Effector CD8-positive, alpha-beta T cell (primary cell): ENCODE measurements around the gene THEMIS.
"Not testable (repeated sequence)": the region's sequence is repeated elsewhere in the genome, so short reads cannot be mapped to it uniquely, and the experiment has no call there.

Experiments used
- DNase-seq: peaks from one replicate; lab custom pipeline; 2025; lab: John Stamatoyannopoulos, UW

The THEMIS gene

DNA sequence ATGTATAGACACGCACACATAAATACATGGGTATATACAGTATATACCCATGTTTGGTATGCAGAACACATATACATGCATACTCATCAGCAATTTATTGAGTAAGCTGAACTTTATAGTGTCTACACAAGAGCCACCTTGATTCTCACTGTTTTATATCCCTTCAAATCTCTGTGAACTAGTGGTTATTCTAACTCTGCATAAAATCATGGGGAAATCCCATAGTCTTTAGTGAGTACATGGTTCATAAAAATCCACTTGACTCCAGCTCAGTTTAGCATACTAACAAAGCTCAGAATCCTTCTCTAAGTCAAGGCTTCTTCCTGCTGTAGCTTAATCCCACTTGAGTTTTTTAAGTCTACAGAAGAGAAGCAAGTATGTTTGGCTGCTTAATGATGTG, 104.1 kb downstream of the THEMIS start:
- no peak for DNase-seq

GRCh38 chr6:127794405-127794804, 106.5 kb downstream of the THEMIS start:
- DNase-seq = no peak

- no peak for DNase-seq
These were observed 107.5 kb downstream of the THEMIS start for GRCh38 chr6:127793396-127793795.

DNA sequence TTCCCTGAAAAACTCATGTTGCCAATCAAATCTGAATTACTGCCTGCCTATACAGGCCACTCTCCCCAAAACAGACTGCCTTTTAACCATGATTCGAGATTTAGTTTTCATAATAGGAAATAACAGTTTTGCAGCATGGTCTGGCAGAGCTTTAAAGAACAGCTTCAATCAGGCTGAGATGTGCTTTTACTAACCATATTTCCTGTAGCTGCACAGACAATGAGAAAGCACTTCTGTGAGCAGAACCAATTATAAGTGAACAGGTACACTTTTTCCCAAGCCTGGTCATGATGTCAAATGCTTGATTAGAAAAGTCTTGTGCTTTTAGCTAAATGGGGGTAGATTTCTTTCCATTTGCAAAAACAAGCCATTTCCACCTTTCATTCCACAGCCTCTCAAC, 108.2 kb downstream of the THEMIS start:
- DNase-seq = no peak

GRCh38 chr6:127791779-127792528, 108.9 kb downstream of the THEMIS start:
- DNase-seq = no peak

DNA sequence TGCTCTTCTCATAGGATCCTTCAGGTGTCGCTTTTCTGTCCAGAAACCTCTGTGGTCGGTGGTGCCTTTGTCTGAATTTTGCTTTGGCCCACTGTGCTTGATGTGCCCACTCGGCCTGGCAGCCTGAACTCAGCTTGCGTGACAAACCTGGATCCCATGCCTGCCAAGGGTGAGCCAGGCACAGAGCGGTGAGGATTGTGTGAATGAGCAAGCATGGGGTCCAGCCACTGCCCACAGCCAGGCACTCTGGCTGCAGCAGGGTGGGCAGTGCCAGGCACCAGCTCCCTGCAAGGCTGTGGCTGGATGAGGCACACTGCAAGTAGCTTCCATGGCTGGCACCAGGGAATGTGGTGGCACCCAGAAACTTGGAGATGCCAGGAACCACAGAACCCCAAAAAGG, 110.3 kb downstream of the THEMIS start:
- DNase-seq = no peak

DNA sequence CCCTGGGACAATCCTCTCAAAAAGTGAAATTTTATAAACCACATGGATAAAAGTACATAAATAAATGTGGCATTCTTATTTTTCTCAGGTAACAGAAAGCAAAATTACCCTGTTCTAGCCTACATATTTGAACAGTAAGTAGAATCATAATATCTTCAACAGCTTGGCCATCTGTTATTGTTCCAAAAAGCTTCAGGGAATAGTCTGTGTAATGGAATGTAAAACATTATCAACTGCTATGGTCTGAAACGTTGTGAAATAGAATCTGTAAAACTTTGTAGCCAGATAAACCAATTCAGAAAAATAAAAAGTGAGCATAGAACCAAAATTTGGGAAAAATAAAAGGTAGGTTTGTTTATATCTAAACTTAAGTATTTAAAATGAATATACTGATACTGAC, 114.7 kb downstream of the THEMIS start:
- no peak for DNase-seq

DNA sequence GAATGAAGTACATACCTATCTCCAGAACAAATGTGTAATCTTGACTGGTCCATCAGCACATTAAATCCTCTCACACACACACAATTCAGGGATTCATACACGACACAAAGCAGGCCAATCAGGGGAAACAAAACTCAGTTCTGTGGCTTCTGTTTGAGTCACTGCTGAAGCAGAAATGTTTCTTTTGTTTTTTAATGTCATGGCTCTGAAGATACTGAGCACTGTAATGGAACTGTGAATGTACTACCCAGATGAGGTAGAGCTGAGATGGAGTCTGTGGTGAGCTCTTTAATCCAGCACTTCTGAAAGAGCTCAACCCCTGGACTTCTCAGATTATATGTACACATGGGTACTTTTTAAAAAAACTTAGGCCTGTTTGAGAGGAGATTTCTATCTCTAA, 116.4 kb downstream of the THEMIS start:
- no peak for DNase-seq

GRCh38 chr6:127781636-127782272, 119.1 kb downstream of the THEMIS start:
- not testable (repeated sequence) for DNase-seq

- no peak for DNase-seq
These were observed 124.5 kb downstream of the THEMIS start for GRCh38 chr6:127776320-127776719.

GRCh38 chr6:127775371-127775770, 125.5 kb downstream of the THEMIS start:
- DNase-seq = no peak

DNA sequence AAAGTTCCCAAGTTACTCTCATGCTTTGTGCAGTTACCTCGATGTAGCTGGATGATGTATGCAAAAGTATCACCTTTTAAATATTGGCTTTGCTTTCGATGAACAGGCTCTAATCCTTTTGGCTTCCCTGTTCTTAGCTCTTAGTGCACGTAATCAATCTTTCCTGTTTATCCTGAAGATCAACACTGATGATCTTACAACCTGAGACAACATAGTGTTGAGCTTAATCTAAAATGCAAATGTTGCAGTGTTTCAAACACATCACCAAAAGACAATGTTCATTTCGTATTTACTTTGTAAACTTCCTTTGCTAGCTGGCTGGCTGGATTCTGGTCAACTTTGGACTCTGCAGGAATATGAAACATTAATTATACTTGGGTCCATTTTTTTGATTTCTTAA, 132.1 kb downstream of the THEMIS start:
- DNase-seq = no peak

DNA sequence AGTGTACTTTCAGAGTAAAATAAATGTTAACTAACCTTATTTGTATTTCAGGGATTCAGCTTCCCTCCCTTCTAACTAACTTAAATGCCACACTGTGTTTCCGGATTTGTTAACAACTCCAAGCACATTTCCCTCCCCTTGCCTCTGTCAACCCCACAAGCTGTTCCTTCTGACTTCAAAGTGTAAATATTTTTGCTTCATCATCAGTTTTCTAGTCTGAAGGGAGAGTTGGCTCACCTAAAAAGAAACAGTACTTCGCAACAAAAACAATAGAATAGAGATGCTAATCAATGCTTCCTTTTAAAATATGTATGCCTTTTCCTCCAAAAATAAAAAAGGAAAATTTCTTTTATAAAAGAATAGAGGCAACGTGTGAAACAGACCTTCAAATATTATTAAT, 132.6 kb downstream of the THEMIS start:
- DNase-seq = no peak

DNA sequence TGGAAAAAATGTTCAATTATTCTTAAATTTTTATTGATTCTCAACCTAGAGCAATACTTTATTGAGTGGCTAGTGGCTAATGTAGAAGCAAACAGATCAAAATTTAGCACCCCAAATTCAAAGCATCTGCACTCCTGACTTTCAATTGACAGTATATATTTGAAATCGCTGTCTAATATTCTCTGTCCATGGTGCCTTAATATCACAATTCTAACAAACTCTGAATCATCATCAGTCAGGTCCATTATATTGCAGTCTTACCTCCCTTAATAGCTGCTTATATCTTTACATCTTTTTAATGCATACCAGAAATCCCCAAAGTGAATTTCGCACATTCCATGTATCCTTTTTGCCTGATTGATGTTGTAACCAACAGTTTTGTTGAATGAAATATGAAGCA, 134.9 kb downstream of the THEMIS start:
- DNase-seq = no peak

- DNase-seq = no peak
These were observed 138.6 kb downstream of the THEMIS start for GRCh38 chr6:127762284-127762683.

DNA sequence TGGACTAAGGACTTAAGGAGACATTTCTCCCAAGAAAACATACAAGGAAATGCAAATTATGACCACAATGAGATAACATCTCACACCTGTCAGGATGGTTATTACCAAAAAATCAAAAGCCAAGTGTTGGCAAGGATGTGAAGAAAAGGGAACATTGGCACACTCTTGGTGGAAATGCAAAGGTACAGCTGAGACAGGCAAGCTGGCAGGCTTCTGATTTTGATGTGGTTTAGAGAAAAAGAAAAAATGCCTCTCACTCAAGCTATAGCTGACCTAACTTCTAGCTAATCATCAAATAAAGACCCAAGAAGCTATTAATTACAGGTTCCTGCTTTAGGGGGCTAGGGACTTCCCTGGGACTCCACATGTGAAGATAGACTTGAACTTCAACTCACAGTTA, 139.8 kb downstream of the THEMIS start:
- DNase-seq = no peak

- no peak for DNase-seq
These were observed 151.8 kb downstream of the THEMIS start for GRCh38 chr6:127749095-127749494.

DNA sequence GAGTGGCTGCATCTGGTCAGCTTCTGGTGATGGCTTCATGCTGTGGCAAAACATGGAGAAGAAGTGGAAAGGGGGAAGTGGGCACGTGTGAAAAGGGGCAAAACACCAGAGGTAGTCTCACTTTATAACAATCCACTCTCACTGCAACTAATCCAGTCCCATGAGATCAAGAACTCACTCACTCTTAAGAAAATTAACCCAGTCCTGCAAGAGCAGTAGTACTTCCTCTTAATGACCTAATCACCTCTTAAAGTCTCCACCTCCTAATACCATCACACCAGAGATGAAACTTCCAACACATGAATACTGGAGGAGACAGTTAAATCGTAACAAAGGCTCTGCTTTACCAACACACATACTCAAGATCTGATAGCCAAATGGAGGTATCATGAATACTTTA, 152.6 kb downstream of the THEMIS start:
- DNase-seq = no peak

DNA sequence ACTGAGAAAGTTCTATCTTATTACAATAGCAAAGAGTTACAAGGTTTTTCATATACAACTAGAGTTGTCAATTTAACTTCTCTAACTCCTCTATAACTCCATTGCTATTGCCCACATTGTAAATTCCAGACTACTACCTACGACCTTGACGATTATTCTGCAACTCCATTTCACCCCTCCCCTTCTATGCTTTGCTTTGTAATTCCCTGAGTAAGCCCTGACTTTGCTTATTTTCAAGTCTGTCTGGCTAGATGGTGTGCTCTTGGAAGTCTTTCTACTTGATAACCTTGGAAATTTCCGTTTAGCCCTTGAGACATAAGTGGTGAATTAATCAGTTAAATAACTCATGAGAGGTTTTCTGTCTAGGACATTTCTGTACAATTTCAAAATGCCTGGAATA, 162.4 kb downstream of the THEMIS start:
- DNase-seq = no peak

- DNase-seq = no peak
These were observed 163.1 kb downstream of the THEMIS start for GRCh38 chr6:127737768-127738167.

GRCh38 chr6:127737009-127737486, 163.8 kb downstream of the THEMIS start:
- DNase-seq = no peak

GRCh38 chr6:127732927-127733326, 167.9 kb downstream of the THEMIS start:
- no peak for DNase-seq

GRCh38 chr6:127727260-127727953, 173.5 kb downstream of the THEMIS start:
- DNase-seq = no peak
